DOHH2 (cell line): ENCODE data around the gene MGLL.

ENCODE experiments used
- H3F3A ChIP-seq: fragments of 200-600 bp; sonication (generic), shearing (Covaris generic); 2 replicates; pipeline ENCODE4 v1.6.0; 2016; ENCODE audit warnings: antibody characterized with exemption, mild to moderate bottlenecking; ENCODE audit not compliant: control insufficient read depth, insufficient read depth
- H3K27ac ChIP-seq: fragments of 200-600 bp; sonication (generic); 2 replicates; pipeline ENCODE4 v1.5.1; 2014; ENCODE audit warnings: low read depth, mild to moderate bottlenecking, low read length, moderate library complexity
- H3K27me3 ChIP-seq: fragments of 200-600 bp; sonication (generic); 2 replicates; pipeline ENCODE4 v1.6.1; 2014; ENCODE audit warnings: mild to moderate bottlenecking, low read length, mixed read lengths; ENCODE audit not compliant: control insufficient read depth
- H3K36me3 ChIP-seq: fragments of 200-600 bp; sonication (generic); 2 replicates; pipeline ENCODE4 v1.6.1; 2014; ENCODE audit warnings: mild to moderate bottlenecking, low read length, moderate library complexity, mixed read lengths; ENCODE audit not compliant: control insufficient read depth
- H3K4me1 ChIP-seq: fragments of 200-600 bp; sonication (generic); 2 replicates; pipeline ENCODE4 v1.6.1; 2014; ENCODE audit warnings: mild to moderate bottlenecking, low read length, mixed read lengths; ENCODE audit not compliant: control insufficient read depth
- H3K4me2 ChIP-seq: fragments of 200-600 bp; sonication (generic); 2 replicates; pipeline ENCODE4 v1.6.0; 2014; ENCODE audit warnings: mild to moderate bottlenecking, low read length, moderate library complexity
- H3K4me3 ChIP-seq: fragments of 200-600 bp; sonication (generic); 2 replicates; pipeline ENCODE4 v1.5.1; 2014; ENCODE audit warnings: mild to moderate bottlenecking, low read length, mixed read lengths
- H3K79me2 ChIP-seq: fragments of 200-600 bp; sonication (generic); 2 replicates; pipeline ENCODE4 v1.6.1; 2014; ENCODE audit warnings: mild to moderate bottlenecking, low read length, mixed read lengths; ENCODE audit not compliant: control insufficient read depth
- H3K9me2 ChIP-seq: fragments of 200-600 bp; sonication (generic); replicated peaks from 2 replicates; pipeline ENCODE4 v1.6.1; 2014; ENCODE audit warnings: mild to moderate bottlenecking, low read length, mixed read lengths; ENCODE audit not compliant: control insufficient read depth
- H3K9me3 ChIP-seq: fragments of 200-600 bp; sonication (generic); 2 replicates; pipeline ENCODE4 v1.6.1; 2014; ENCODE audit warnings: antibody characterized with exemption, low read length, mixed read lengths; ENCODE audit not compliant: control insufficient read depth, insufficient read depth
- H4K20me1 ChIP-seq: fragments of 200-600 bp; sonication (generic); 2 replicates; pipeline ENCODE4 v1.6.0; 2014; ENCODE audit warnings: low read depth, mild to moderate bottlenecking, antibody characterized with exemption, low read length, moderate library complexity; ENCODE audit not compliant: control insufficient read depth, insufficient read depth
- EZH2phosphoT487 ChIP-seq: fragments of 200-600 bp; sonication (generic); IDR thresholded peaks from 2 replicates; pipeline ENCODE4 v1.6.1; 2017; ENCODE audit warnings: borderline replicate concordance, mild to moderate bottlenecking, antibody characterized with exemption, low read length, moderate library complexity, mixed read lengths
- TF ChIP-seq, protein P1 (sequence below): fragments of 200-600 bp; sonication (generic); IDR thresholded peaks from one replicate; pipeline ENCODE4 v1.5.1; 2014; ENCODE audit warnings: antibody characterized with exemption, mild to moderate bottlenecking, low read depth, low read length; ENCODE audit not compliant: poor library complexity, severe bottlenecking

The MGLL gene

DNA sequence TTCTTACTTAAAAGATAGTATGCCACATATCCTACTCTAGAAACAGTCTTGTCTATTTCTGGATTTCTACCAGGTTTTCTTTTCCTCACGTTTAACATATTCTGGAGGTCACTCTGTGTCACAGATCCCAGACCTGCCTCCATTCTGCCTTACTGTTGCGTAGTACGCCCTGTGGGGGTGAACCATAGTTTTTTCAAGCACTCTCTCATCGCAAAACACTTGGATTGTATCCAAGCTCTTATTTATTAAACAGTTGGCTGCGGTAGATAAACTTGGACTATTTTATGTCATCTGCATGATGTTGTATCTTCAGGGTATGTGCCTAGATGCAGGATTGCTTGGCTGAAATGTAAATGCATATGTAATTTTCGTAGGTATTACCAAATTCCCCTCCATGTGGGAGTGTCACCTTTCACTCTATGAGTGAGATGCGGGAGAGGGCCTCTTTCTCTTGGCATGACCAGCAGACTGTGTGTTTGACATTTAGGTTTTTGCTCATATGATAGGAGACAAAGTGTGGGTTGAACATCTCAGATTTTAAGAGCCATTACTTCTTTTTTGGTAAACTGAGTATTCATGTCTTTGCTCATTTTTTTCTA is 93.8 kb downstream of the MGLL start:
- TF ChIP-seq EZH2phosphoT487 = no peak
- TF ChIP-seq, protein P1, sequence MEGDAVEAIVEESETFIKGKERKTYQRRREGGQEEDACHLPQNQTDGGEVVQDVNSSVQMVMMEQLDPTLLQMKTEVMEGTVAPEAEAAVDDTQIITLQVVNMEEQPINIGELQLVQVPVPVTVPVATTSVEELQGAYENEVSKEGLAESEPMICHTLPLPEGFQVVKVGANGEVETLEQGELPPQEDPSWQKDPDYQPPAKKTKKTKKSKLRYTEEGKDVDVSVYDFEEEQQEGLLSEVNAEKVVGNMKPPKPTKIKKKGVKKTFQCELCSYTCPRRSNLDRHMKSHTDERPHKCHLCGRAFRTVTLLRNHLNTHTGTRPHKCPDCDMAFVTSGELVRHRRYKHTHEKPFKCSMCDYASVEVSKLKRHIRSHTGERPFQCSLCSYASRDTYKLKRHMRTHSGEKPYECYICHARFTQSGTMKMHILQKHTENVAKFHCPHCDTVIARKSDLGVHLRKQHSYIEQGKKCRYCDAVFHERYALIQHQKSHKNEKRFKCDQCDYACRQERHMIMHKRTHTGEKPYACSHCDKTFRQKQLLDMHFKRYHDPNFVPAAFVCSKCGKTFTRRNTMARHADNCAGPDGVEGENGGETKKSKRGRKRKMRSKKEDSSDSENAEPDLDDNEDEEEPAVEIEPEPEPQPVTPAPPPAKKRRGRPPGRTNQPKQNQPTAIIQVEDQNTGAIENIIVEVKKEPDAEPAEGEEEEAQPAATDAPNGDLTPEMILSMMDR = no peak

DNA sequence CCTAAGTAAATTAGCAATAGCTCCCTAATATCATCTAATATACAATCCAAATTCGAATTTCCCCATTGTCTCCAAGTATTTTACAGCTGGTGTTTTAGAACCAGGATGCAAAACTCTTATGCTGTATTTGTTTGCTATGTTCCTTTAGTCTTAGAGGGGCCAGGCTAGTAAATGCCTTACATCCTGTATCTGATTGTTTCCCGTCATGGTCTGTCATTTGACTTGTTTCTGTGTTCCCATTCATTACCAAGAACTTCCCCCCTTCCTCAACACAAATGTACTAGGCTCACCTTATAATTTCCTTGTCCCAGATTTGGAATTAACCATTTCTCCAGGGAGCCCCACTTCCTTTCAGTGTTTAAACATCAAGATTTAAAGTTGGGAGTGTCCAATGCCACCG is 95.4 kb downstream of the MGLL start:
- no peaks in the 10 kb centered on the region for H4K20me1 ChIP-seq
- H3K27me3 ChIP-seq = no peaks in the 10 kb centered on the region
- no peaks in the 10 kb centered on the region for H3K79me2 ChIP-seq
- H3K27ac ChIP-seq = no peak overlapping the region
- no peak overlapping the region for H3K4me2 ChIP-seq
- H3K4me3 ChIP-seq = no peak overlapping the region
- no peak for TF ChIP-seq EZH2phosphoT487
- TF ChIP-seq, protein P1 = no peak
- H3K36me3 ChIP-seq = no peaks in the 10 kb centered on the region
- H3F3A ChIP-seq = no peaks in the 10 kb centered on the region
- no peaks in the 10 kb centered on the region for H3K9me2 ChIP-seq
- H3K4me1 ChIP-seq = peaks cover 20% of the 10 kb centered on the region
- H3K9me3 ChIP-seq = no peaks in the 10 kb centered on the region

More for the DNA sequence above, 93.8 kb downstream of the MGLL start:
- peaks cover 35% of the 10 kb centered on the region for H3K4me1 ChIP-seq
- no peaks in the 10 kb centered on the region for H4K20me1 ChIP-seq
- H3K4me2 ChIP-seq = no peak overlapping the region
- no peaks in the 10 kb centered on the region for H3F3A ChIP-seq
- no peaks in the 10 kb centered on the region for H3K27me3 ChIP-seq
- H3K9me3 ChIP-seq = no peaks in the 10 kb centered on the region
- H3K36me3 ChIP-seq = no peaks in the 10 kb centered on the region
- no peak overlapping the region for H3K4me3 ChIP-seq
- H3K9me2 ChIP-seq = no peaks in the 10 kb centered on the region
- no peak overlapping the region for H3K27ac ChIP-seq
- H3K79me2 ChIP-seq = no peaks in the 10 kb centered on the region

DNA sequence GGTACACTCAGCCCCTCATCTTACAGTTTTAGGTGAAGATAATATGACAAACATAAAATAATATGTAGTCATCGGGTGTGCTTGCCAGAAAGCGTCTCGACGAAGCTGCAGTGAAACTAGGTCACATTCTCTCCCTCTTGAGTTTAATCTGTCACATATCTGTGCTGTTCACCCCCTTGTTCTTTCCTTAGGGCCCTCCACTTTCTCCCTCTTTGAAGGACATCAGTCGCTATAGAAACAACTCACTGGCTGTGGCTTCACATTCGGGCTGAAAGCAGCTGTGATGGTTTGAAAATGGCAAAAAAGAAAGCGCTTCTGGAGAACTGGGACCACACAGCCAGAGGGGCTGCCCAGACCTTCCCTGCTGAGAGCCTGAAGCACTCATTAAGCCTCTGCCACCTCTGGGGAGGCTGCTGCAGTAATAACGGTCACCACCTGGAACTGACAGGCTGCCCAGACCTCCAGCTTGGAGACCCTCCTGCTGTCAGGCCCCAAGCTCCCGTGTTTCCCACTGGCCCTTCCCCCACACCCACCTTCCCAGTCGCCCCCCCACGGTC is 99.2 kb downstream of the MGLL start:
- H3K4me2 ChIP-seq = no peak overlapping the region
- TF ChIP-seq, protein P1 = no peak
- TF ChIP-seq EZH2phosphoT487 = no peak
- no peaks in the 10 kb centered on the region for H4K20me1 ChIP-seq
- no peaks in the 10 kb centered on the region for H3K4me1 ChIP-seq
- H3K27ac ChIP-seq = no peak overlapping the region
- no peaks in the 10 kb centered on the region for H3K36me3 ChIP-seq
- H3F3A ChIP-seq = no peaks in the 10 kb centered on the region
- no peaks in the 10 kb centered on the region for H3K27me3 ChIP-seq
- no peaks in the 10 kb centered on the region for H3K9me3 ChIP-seq
- no peaks in the 10 kb centered on the region for H3K9me2 ChIP-seq
- no peak overlapping the region for H3K4me3 ChIP-seq
- no peaks in the 10 kb centered on the region for H3K79me2 ChIP-seq
